Esophagus (tissue), 2 donors: ENCODE results near the gene FMNL2. TPM values are rescaled to one million over a fixed set of nuclear protein-coding genes. Genes with fewer than 3 reads are reported as not detected.
"Not testable (repeated sequence)": the region's sequence is repeated elsewhere in the genome, so short reads cannot be mapped to it uniquely, and the experiment has no call there.

Experiments
- H3K27ac ChIP-seq, 2 donors: one replicate each; pipeline ENCODE4 v1.5.1; 2013; ENCODE audit warnings: low read depth in 2 of 2, mild to moderate bottlenecking in 2 of 2, inconsistent platforms in 1 of 2, low read length in 1 of 2, moderate library complexity in 1 of 2
- H3K27me3 ChIP-seq, 2 donors: one replicate each; pipeline ENCODE4 v1.6.1; 2013; ENCODE audit warnings: low read length in 2 of 2, control low read depth in 1 of 2, mild to moderate bottlenecking in 1 of 2; ENCODE audit not compliant: insufficient read depth in 2 of 2, control insufficient read depth in 1 of 2
- H3K36me3 ChIP-seq, 2 donors: one replicate each; pipeline ENCODE4 v1.6.1; 2013; ENCODE audit warnings: low read length in 1 of 2; ENCODE audit not compliant: control insufficient read depth in 2 of 2, insufficient read depth in 2 of 2
- H3K4me1 ChIP-seq, 2 donors: one replicate each; pipeline ENCODE4 v1.6.1; 2013; ENCODE audit warnings: low read length in 1 of 2; ENCODE audit not compliant: control insufficient read depth in 2 of 2, insufficient read depth in 2 of 2
- H3K4me3 ChIP-seq, 2 donors: one replicate each; pipeline ENCODE4 v1.5.1; 2013; ENCODE audit warnings: low read length in 2 of 2, mild to moderate bottlenecking in 2 of 2, low read depth in 1 of 2, moderate library complexity in 1 of 2
- H3K9me3 ChIP-seq, 2 donors: one replicate each; pipeline ENCODE4 v1.6.1; 2013; ENCODE audit warnings: mild to moderate bottlenecking in 2 of 2, low read depth in 1 of 2, low read length in 1 of 2, moderate library complexity in 1 of 2; ENCODE audit not compliant: control insufficient read depth in 2 of 2, insufficient read depth in 1 of 2
- WGBS, 2 donors: extraction: QIAGEN DNeasy Blood & Tissue Kit; methylation state at CpG; one replicate each; pipeline ENCODE4 v1.1.7; 2013; 5-methylcytosine and 5-hydroxymethylcytosine counted together
- polyA plus RNA-seq, 2 donors: library from polyadenylated mRNA; stranded (reverse); fragments of 200-250 nt; gene quantifications; one replicate each; pipeline ENCODE4 v1.2.3, GENCODE V29; 2013
- donor health status: healthy with polysubstance abuse.
- donor health status: Bipolar disorder and iron deficiency.

Gene FMNL2
- polyA plus RNA-seq, 2 donors, result 4.2 to 5.3 TPM

GRCh38 chr2:152510621-152511020 lies 175.6 kb downstream of the FMNL2 start:
- H3K9me3 ChIP-seq, result no peaks in the 10 kb centered on the region
- WGBS, 2 donors, result 79 to 84% methylated on average over 5 of the region's 5 CpGs
- H3K4me1 ChIP-seq, result peaks cover 0 to 2% of the 10 kb centered on the region in 2 donors
- no peaks in the 10 kb centered on the region for H3K36me3 ChIP-seq
- no peaks in the 10 kb centered on the region for H3K27me3 ChIP-seq
- H3K27ac ChIP-seq, result no peak overlapping the region
- no peak overlapping the region for H3K4me3 ChIP-seq

DNA sequence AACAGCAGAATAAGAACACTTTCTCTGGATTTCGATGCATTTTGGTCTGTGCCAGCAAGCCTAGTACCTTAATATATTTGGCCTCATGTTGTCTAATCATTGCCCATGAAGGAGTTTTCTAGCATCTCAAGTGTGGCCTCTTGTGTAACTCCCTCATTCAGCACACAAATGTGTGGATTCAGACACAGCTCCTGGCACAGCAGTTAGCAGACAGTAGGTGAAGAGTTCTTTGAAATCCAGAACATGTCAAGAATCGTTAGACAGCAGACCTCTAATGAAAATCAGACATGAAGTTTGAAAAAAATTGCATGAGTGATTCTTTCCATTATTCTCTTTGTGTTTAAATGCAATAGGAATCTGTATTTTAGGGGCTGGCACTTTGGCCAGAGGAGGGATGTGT lies 177.0 kb downstream of the FMNL2 start:
- WGBS, 2 donors, result 70 to 78% methylated on average over 2 of the region's 2 CpGs
- no peak overlapping the region for H3K4me3 ChIP-seq

GRCh38 chr2:152513029-152513428 lies 178.1 kb downstream of the FMNL2 start:
- Histone ChIP-seq H3K4me1 (peaks cover 0 to 2% of the 10 kb centered on the region in 2 donors), H3K27me3 (no peaks in the 10 kb centered on the region), H3K36me3 (no peaks in the 10 kb centered on the region), H3K4me3 (no peak overlapping the region), H3K9me3 (no peaks in the 10 kb centered on the region), H3K27ac (no peak overlapping the region)
- WGBS, 2 donors, result 95 to 96% methylated on average over 4 of the region's 4 CpGs

More for the DNA sequence above, 177.0 kb downstream of the FMNL2 start:
- no peak overlapping the region for H3K27ac ChIP-seq
- no peaks in the 10 kb centered on the region for H3K27me3 ChIP-seq
- H3K9me3 ChIP-seq, result no peaks in the 10 kb centered on the region
- peaks cover 0 to 2% of the 10 kb centered on the region in 2 donors for H3K4me1 ChIP-seq
- no peaks in the 10 kb centered on the region for H3K36me3 ChIP-seq

- H3K4me1 ChIP-seq, result peaks cover 0 to under 1% of the 10 kb centered on the region in 2 donors
- H3K9me3 ChIP-seq, result no peaks in the 10 kb centered on the region
- H3K4me3 ChIP-seq, result no peak overlapping the region
- H3K27me3 ChIP-seq, result no peaks in the 10 kb centered on the region
- 28 to 54% methylated on average over 2 of the region's 2 CpGs for WGBS, 2 donors
- H3K36me3 ChIP-seq, result no peaks in the 10 kb centered on the region
- no peak overlapping the region for H3K27ac ChIP-seq
Observed at GRCh38 chr2:152513681-152514080, 178.7 kb downstream of the FMNL2 start.

DNA sequence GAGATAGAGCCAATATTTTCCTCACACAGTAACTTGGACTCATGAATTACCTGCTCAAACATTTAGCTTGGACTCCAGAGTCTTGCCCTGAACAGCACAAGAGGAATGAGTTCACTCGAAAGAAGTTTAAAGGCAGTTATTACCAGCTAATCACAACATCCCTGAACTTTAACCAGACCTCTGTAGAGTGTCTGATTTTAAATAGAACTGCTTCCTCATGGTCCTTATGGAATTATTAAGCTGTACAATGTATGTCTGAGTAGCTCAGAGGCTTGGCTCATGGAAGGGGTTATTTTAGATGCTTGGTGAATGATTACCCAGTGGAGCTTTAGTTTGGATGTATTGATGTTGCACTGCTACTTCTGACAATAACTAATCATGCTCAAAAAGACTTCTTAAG lies 183.1 kb downstream of the FMNL2 start:
- peaks cover 0 to 3% of the 10 kb centered on the region in 2 donors for H3K4me1 ChIP-seq
- H3K4me3 ChIP-seq, result no peak overlapping the region
- H3K27ac ChIP-seq, result no peak overlapping the region
- H3K36me3 ChIP-seq, result no peaks in the 10 kb centered on the region
- H3K27me3 ChIP-seq, result no peaks in the 10 kb centered on the region
- H3K9me3 ChIP-seq, result no peaks in the 10 kb centered on the region
- 71 to 83% methylated on average over 1 of the region's 1 CpG for WGBS, 2 donors

- Histone ChIP-seq H3K4me3 (no peak overlapping the region), H3K27me3 (no peaks in the 10 kb centered on the region)
- WGBS, 2 donors, result 50 to 59% methylated on average over 14 of the region's 14 CpGs
Observed at GRCh38 chr2:152518641-152519580, 183.9 kb downstream of the FMNL2 start.

DNA sequence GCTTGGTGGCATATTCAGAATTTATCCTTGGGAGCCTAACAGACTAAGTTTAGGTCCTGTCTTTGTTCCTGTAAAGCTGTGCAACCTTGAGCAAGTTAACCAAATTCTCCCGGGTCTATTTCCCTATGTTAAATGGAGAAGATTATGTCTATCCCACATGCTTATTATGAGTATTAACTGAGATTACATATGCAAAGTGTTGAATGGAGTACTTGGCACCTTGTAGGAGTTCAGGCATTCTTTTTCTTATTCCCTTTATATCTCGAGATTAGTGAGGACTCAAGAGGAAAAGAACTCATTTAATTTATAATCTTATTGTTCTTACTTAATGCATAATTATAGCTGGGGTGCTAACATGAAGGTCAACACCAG lies 184.6 kb downstream of the FMNL2 start:
- 22% methylated on average over 2 of the region's 2 CpGs for WGBS, 2 donors
- H3K27ac ChIP-seq, result no peak overlapping the region
- no peaks in the 10 kb centered on the region for H3K9me3 ChIP-seq
- peaks cover 0 to 3% of the 10 kb centered on the region in 2 donors for H3K4me1 ChIP-seq
- H3K27me3 ChIP-seq, result peaks cover 0 to 3% of the 10 kb centered on the region in 2 donors
- H3K36me3 ChIP-seq, result no peaks in the 10 kb centered on the region
- no peak overlapping the region for H3K4me3 ChIP-seq

More at GRCh38 chr2:152518641-152519580, 183.9 kb downstream of the FMNL2 start:
- Histone ChIP-seq H3K36me3 (no peaks in the 10 kb centered on the region), H3K27ac (no peak overlapping the region), H3K9me3 (no peaks in the 10 kb centered on the region), H3K4me1 (peaks cover 0 to 3% of the 10 kb centered on the region in 2 donors)

GRCh38 chr2:152520759-152521158 lies 185.8 kb downstream of the FMNL2 start:
- Histone ChIP-seq H3K36me3 (no peaks in the 10 kb centered on the region), H3K4me1 (peaks cover 0 to 3% of the 10 kb centered on the region in 2 donors), H3K4me3 (no peak overlapping the region), H3K27ac (no peak overlapping the region), H3K9me3 (no peaks in the 10 kb centered on the region), H3K27me3 (peaks cover 0 to 3% of the 10 kb centered on the region in 2 donors)

DNA sequence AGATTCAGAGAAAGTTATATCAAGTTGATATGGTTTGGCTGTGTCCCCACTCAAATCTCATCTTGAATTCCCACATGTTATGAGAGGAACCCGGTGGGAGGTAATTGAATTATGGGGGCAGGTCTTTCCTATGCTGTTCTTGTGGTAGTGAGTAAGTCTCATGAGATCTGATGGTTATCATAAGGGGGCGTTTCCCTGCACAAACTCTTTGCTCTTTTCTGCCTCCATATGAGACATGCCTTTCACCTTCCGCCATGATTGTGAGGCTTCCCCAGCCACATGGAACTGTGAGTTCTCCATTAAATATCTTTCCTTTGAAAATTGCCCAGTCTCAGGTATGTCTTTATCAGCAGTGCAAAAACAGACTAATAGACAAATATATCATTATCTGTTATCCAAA lies 187.5 kb downstream of the FMNL2 start:
- 63 to 72% methylated on average over 3 of the region's 3 CpGs for WGBS, 2 donors
- not testable (repeated sequence) for H3K27ac ChIP-seq, H3K4me1 ChIP-seq, H3K36me3 ChIP-seq, H3K9me3 ChIP-seq, H3K27me3 ChIP-seq, H3K4me3 ChIP-seq

DNA sequence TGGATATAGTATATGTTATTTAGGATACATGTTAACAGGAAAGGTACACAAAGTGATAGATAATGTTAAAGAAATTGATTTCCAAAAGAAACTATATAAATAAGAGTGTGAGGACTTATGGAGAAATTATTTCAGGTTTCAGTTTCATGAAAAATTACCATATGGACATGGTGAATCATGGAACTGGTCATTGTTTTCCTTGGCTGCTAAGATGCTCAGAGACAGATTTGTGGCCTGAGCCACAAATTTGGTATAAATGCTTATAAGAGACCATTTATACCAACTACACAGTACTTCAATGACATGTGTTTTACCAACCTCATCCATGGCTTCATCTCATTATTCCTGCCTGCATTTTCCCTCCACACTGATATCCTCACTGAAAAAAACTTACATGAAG lies 188.1 kb downstream of the FMNL2 start:
- Histone ChIP-seq H3K36me3 (no peaks in the 10 kb centered on the region), H3K4me3 (no peak overlapping the region), H3K27ac (no peak overlapping the region), H3K27me3 (peaks cover 2 to 3% of the 10 kb centered on the region in 2 donors), H3K9me3 (no peaks in the 10 kb centered on the region), H3K4me1 (peaks cover 0 to 3% of the 10 kb centered on the region in 2 donors)
